ENCODE data around the gene USP31.

DNA sequence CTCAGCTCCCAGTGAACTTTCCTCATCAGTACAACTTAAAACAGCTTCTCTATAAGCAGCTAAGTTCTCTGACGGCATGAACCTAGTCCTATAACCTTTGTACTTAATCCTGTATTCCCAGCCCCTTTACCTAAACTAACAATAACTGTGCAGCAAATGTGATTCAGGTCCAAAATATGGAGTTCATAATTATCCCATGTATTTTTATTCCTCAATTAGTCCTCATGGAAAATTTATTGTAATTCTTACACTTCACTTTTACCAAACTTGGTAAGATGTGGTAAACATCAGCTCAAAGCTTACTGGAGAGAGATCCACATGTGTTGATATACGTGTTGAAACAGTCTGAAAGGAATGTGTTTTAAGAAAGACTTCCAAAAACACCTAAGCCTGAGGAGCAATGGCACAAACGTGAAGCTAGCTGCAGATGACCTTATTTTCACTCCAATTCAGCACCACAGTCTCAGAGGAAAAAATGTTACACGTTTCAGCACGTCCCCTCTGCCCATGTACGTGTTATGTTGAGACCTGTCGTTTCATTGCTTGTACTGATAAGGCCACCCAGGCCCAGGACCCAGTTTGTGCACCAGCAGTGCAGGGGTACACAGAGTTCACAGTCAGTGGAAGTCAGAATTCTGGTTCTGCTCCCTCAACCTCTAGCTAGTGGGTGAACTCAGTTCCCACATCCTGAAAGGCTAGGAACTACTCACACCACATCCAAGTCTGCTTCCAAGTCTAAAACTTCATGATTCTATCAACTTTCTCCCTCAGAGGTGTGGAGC is 7.1 kb downstream of the USP31 start:
- TF ChIP-seq, protein P1, sequence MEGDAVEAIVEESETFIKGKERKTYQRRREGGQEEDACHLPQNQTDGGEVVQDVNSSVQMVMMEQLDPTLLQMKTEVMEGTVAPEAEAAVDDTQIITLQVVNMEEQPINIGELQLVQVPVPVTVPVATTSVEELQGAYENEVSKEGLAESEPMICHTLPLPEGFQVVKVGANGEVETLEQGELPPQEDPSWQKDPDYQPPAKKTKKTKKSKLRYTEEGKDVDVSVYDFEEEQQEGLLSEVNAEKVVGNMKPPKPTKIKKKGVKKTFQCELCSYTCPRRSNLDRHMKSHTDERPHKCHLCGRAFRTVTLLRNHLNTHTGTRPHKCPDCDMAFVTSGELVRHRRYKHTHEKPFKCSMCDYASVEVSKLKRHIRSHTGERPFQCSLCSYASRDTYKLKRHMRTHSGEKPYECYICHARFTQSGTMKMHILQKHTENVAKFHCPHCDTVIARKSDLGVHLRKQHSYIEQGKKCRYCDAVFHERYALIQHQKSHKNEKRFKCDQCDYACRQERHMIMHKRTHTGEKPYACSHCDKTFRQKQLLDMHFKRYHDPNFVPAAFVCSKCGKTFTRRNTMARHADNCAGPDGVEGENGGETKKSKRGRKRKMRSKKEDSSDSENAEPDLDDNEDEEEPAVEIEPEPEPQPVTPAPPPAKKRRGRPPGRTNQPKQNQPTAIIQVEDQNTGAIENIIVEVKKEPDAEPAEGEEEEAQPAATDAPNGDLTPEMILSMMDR (IDR thresholded peaks at IDR 0.05), result no peak
- TF ChIP-seq POLR2A (IDR thresholded peaks at IDR 0.05), result no peak

Data from thyroid gland (tissue), 4 donors.